HFFc6 (cell line): ENCODE data around the gene FSTL4. TPM values are rescaled to one million over a fixed set of nuclear protein-coding genes. Genes with fewer than 3 reads are reported as not detected.

Experiments
- DNase-seq: peaks from one replicate; pipeline ENCODE4 v3.0.0-alpha.2; 2018
- H3K27ac Mint-ChIP-seq: 2 replicates; pipeline ENCODE4 v1.8.0; 2020; ENCODE audit warnings: mild to moderate bottlenecking, mixed read lengths
- H3K27me3 Mint-ChIP-seq: 2 replicates; pipeline ENCODE4 v1.8.0; 2021; ENCODE audit warnings: mild to moderate bottlenecking, moderate library complexity, mixed read lengths; ENCODE audit not compliant: insufficient read depth
- H3K36me3 Mint-ChIP-seq: 2 replicates; pipeline ENCODE4 v1.8.0; 2021; ENCODE audit warnings: low read depth, mixed read lengths
- H3K4me1 Mint-ChIP-seq: 2 replicates; pipeline ENCODE4 v1.8.0; 2020; ENCODE audit warnings: low read depth, mixed read lengths
- H3K4me3 Mint-ChIP-seq: 2 replicates; pipeline ENCODE4 v1.8.0; 2020; ENCODE audit warnings: mild to moderate bottlenecking, moderate library complexity, mixed read lengths
- H3K9me3 Mint-ChIP-seq: 2 replicates; pipeline ENCODE4 v1.8.0; 2020; ENCODE audit warnings: mild to moderate bottlenecking, mixed read lengths
- CTCF ChIP-seq: fragments of 200-600 bp; sonication (generic); IDR thresholded peaks from 2 replicates; pipeline ENCODE4 v1.5.0; 2021; ENCODE audit warnings: antibody characterized with exemption, mild to moderate bottlenecking
- total RNA-seq, 6 experiments: library from RNA; stranded (reverse); fragmentation: NEBNext Ultra II Directional; extraction: Animal tissue kit (Norgen Biotek cat#: 25700); gene quantifications; 2 replicates in 1 of 6; 3 replicates in 5 of 6; pipeline ENCODE4 v1.2.3, GENCODE V29; 2021

FSTL4 gene
- total RNA-seq, 6 experiments from 2014 or later = not detected

- H3K4me1 Mint-ChIP-seq = no peaks in the 10 kb centered on the region; the same call in 1 of the 2 replicates
- DNase-seq = no peak
- H3K36me3 Mint-ChIP-seq = no peaks in the 10 kb centered on the region
- peaks cover 2% of the 10 kb centered on the region; the same call in 1 of the 2 replicates for H3K27me3 Mint-ChIP-seq
- no peak overlapping the region for H3K27ac Mint-ChIP-seq
- H3K4me3 Mint-ChIP-seq = no peak overlapping the region
- H3K9me3 Mint-ChIP-seq = no peaks in the 10 kb centered on the region
- no peak for TF ChIP-seq CTCF
Observed at GRCh38 chr5:133290669-133291240, 321.6 kb downstream of the FSTL4 start.

GRCh38 chr5:133289686-133290367 is 322.5 kb downstream of the FSTL4 start:
- H3K4me3 Mint-ChIP-seq = no peak overlapping the region
- TF ChIP-seq CTCF = no peak
- no peak overlapping the region for H3K27ac Mint-ChIP-seq
- peaks cover 2% of the 10 kb centered on the region; the same call in 1 of the 2 replicates for H3K27me3 Mint-ChIP-seq
- H3K36me3 Mint-ChIP-seq = no peaks in the 10 kb centered on the region
- DNase-seq = no peak
- H3K9me3 Mint-ChIP-seq = no peaks in the 10 kb centered on the region
- no peaks in the 10 kb centered on the region; the same call in 1 of the 2 replicates for H3K4me1 Mint-ChIP-seq

- Mint-ChIP-seq H3K4me1 (no peaks in the 10 kb centered on the region; the same call in 1 of the 2 replicates), H3K27me3 (peaks cover 2% of the 10 kb centered on the region; the same call in 1 of the 2 replicates), H3K36me3 (no peaks in the 10 kb centered on the region), H3K9me3 (no peaks in the 10 kb centered on the region), H3K4me3 (no peak overlapping the region), H3K27ac (no peak overlapping the region)
- DNase-seq = no peak
- TF ChIP-seq CTCF = peak; percentile 49
Observed at GRCh38 chr5:133287500-133287899, 324.8 kb downstream of the FSTL4 start.

- Mint-ChIP-seq H3K27me3 (peaks cover 6% of the 10 kb centered on the region; the same call in 1 of the 2 replicates), H3K4me1 (no peaks in the 10 kb centered on the region; the same call in 1 of the 2 replicates), H3K9me3 (no peaks in the 10 kb centered on the region), H3K27ac (no peak overlapping the region), H3K4me3 (no peak overlapping the region), H3K36me3 (no peaks in the 10 kb centered on the region)
- TF ChIP-seq CTCF = no peak
- no peak for DNase-seq
Observed at GRCh38 chr5:133286483-133286882, 325.9 kb downstream of the FSTL4 start.

GRCh38 chr5:133285583-133286021 is 326.7 kb downstream of the FSTL4 start:
- H3K4me1 Mint-ChIP-seq = no peaks in the 10 kb centered on the region; the same call in 1 of the 2 replicates
- no peak overlapping the region for H3K27ac Mint-ChIP-seq
- peak; percentile 42 for DNase-seq
- H3K36me3 Mint-ChIP-seq = no peaks in the 10 kb centered on the region
- peaks cover 10% of the 10 kb centered on the region for H3K27me3 Mint-ChIP-seq
- no peak overlapping the region for H3K4me3 Mint-ChIP-seq
- no peaks in the 10 kb centered on the region for H3K9me3 Mint-ChIP-seq
- TF ChIP-seq CTCF = no peak
